HCT116 (cell line): ENCODE data around the gene UBR2.

Experiments
- CTCF ChIP-seq, 3 experiments: fragments of 200-600 bp in 1 of 3; sonication (generic) in 1 of 3; IDR thresholded peaks in 2 of 3; conservative IDR thresholded peaks in 1 of 3; 2 replicates each; pipeline ENCODE4 v1.5.1; 2012 to 2017; ENCODE audit warnings: low read depth in 2 of 3, low read length in 2 of 3, antibody characterized with exemption in 1 of 3, borderline replicate concordance in 1 of 3, control low read depth in 1 of 3, mild to moderate bottlenecking in 1 of 3, mixed read lengths in 1 of 3, mixed run types in 1 of 3, moderate library complexity in 1 of 3; ENCODE audit not compliant: insufficient read depth in 1 of 3
- EGR1 ChIP-seq: IDR thresholded peaks from 2 replicates; pipeline ENCODE4 v1.6.1; 2012; ENCODE audit warnings: low read depth
- FOSL1 ChIP-seq: IDR thresholded peaks from 2 replicates; pipeline ENCODE4 v1.6.1; 2012; ENCODE audit warnings: low read depth
- SIN3A ChIP-seq: IDR thresholded peaks from 2 replicates; pipeline ENCODE4 v1.6.1; 2012; ENCODE audit warnings: low read depth
- SP1 ChIP-seq: IDR thresholded peaks from 2 replicates; pipeline ENCODE4 v1.6.1; 2012; ENCODE audit warnings: low read depth
- YY1 ChIP-seq: IDR thresholded peaks from 2 replicates; pipeline ENCODE4 v1.6.1; 2011; ENCODE audit warnings: low read length, low read depth, moderate library complexity, mild to moderate bottlenecking; ENCODE audit not compliant: insufficient replicate concordance; ENCODE audit errors: extremely low read depth

- no peak for TF ChIP-seq CTCF (IDR thresholded peaks at IDR 0.05 in 2 of 3, conservative IDR thresholded peaks at IDR 0.05 in 1 of 3; ENCODE audit: borderline replicate concordance in 1 of 3, insufficient read depth in 1 of 3, low read depth in 2 of 3, low read length in 2 of 3)
- TF ChIP-seq YY1, result no peak
- no peak for TF ChIP-seq SIN3A
- TF ChIP-seq FOSL1, result no peak
- no peak for TF ChIP-seq SP1
- no peak for TF ChIP-seq EGR1
Observed at GRCh38 chr6:42610416-42610815, 46.6 kb downstream of the UBR2 start.
